Panc1 (cell line): Measurements from ENCODE around the gene GATD1. TPM values are rescaled to one million over a fixed set of nuclear protein-coding genes. Genes with fewer than 3 reads are reported as not detected.

Source experiments
- ATAC-seq: fragments of 200-7000 bp; cut with Tn5 transposase; 2 replicates; pipeline ENCODE4 v1.9.1; 2020; ENCODE audit warnings: mild to moderate bottlenecking, moderate library complexity
- BruUV-seq: library from RNA; stranded (reverse); fragments of 400-500 nt; replicated peaks from 2 replicates; lab custom pipeline; 2021; lab: Mats Ljungman, UMichigan
- CTCF ChIA-PET: fragments of 300-600 bp; sonication (Branson Sonifier 250); formaldehyde crosslinking; loops from one replicate; lab custom pipeline; 2022; ENCODE audit warnings: antibody characterized with exemption; lab: Charles Lee
- POLR2A ChIA-PET: fragments of 300-600 bp; sonication (Branson Sonifier 250); formaldehyde crosslinking; loops from one replicate; lab custom pipeline; 2022; ENCODE audit warnings: antibody characterized with exemption; lab: Charles Lee
- DNase-seq: peaks from one replicate; pipeline ENCODE4 v3.0.0-alpha.2; 2010; ENCODE audit warnings: low read depth, low spot score
- H3K27ac ChIP-seq: 2 replicates; pipeline ENCODE4 v1.5.1; 2011; ENCODE audit warnings: mild to moderate bottlenecking, low read length, inconsistent platforms
- H3K27me3 ChIP-seq: fragments of 200-500 bp; sonication (Bioruptor generic); 2 replicates; pipeline ENCODE4 v1.6.0; 2014; ENCODE audit warnings: low read length, inconsistent platforms; ENCODE audit not compliant: control insufficient read depth, insufficient read depth
- H3K36me3 ChIP-seq: fragments of 200-500 bp; sonication (Bioruptor generic); 2 replicates; pipeline ENCODE4 v1.5.1; 2014; ENCODE audit warnings: inconsistent platforms, mild to moderate bottlenecking, low read length, moderate library complexity; ENCODE audit not compliant: control insufficient read depth, insufficient read depth
- H3K4me1 ChIP-seq: 2 replicates; pipeline ENCODE4 v1.5.1; 2011; ENCODE audit warnings: inconsistent platforms, mild to moderate bottlenecking, low read length, moderate library complexity; ENCODE audit not compliant: control insufficient read depth, insufficient read depth
- H3K4me3 ChIP-seq, 2 experiments: 2 replicates each; pipeline ENCODE4 v1.5.1; 2011 to 2012; ENCODE audit warnings: low read depth in 2 of 2, low read length in 2 of 2, mild to moderate bottlenecking in 2 of 2, inconsistent platforms in 1 of 2, moderate library complexity in 1 of 2
- H3K9me3 ChIP-seq: fragments of 200-500 bp; sonication (Bioruptor generic); 2 replicates; pipeline ENCODE4 v1.5.1; 2014; ENCODE audit warnings: low read depth, mild to moderate bottlenecking, inconsistent platforms, low read length, moderate library complexity; ENCODE audit not compliant: control insufficient read depth, insufficient read depth
- CTCF ChIP-seq: fragments of 450-650 bp; IDR thresholded peaks from 2 replicates; pipeline ENCODE4 v1.5.1; 2017; ENCODE audit warnings: mild to moderate bottlenecking
- POLR2AphosphoS5 ChIP-seq: IDR thresholded peaks from 2 replicates; pipeline ENCODE4 v1.6.1; 2012; ENCODE audit warnings: mild to moderate bottlenecking, low read depth, low read length, moderate library complexity
- REST ChIP-seq, 2 experiments: IDR thresholded peaks; 2 replicates each; pipeline ENCODE4 v1.6.1; 2011 to 2012; ENCODE audit warnings: low read depth in 2 of 2, control low read depth in 1 of 2, low read length in 1 of 2, mild to moderate bottlenecking in 1 of 2, moderate library complexity in 1 of 2; ENCODE audit not compliant: insufficient read depth in 1 of 2
- SIN3A ChIP-seq: IDR thresholded peaks from 2 replicates; pipeline ENCODE4 v1.6.1; 2012; ENCODE audit warnings: low read depth, mild to moderate bottlenecking, low read length, moderate library complexity, borderline replicate concordance; ENCODE audit not compliant: insufficient read depth
- TCF7L2 ChIP-seq: IDR thresholded peaks from 2 replicates; pipeline ENCODE4 v1.6.1; 2011; ENCODE audit warnings: mild to moderate bottlenecking, low read depth, low read length, inconsistent platforms
- in situ Hi-C: cut with HindIII; loops from 2 replicates; pipeline ENCODE4 v1.10.0; 2016; ENCODE audit warnings: low sequenced_read_pairs, low pct_unique_long_range_greater_than_20kb
- intact Hi-C: fragments of 100-400 bp; cut with micrococcal nuclease; formaldehyde crosslinking; loops from one replicate; pipeline ENCODE4 v1.10.0; 2022; ENCODE audit not compliant: unreplicated experiment
- total RNA-seq: library from RNA; stranded (reverse); gene quantifications from one replicate; pipeline ENCODE4 v1.2.1, GENCODE V29; 2021; ENCODE audit not compliant: unreplicated experiment

GATD1 gene
- total RNA-seq, 1 experiment from 2014 or later: 229 TPM

- Histone ChIP-seq H3K4me3 (peak overlapping the region; percentile 89 to 96), H3K27ac (peak overlapping the region; percentile 93), H3K9me3 (no peaks in the 10 kb centered on the region), H3K36me3 (no peaks in the 10 kb centered on the region), H3K27me3 (no peaks in the 10 kb centered on the region), H3K4me1 (peaks cover 43% of the 10 kb centered on the region)
- DNase-seq (no peak), ATAC-seq (peak; percentile 1)
- intact Hi-C loops (no loop called here), in situ Hi-C loops (no loop called here)
- POLR2A ChIA-PET: interaction anchor here (1.0 kb wide), 1 partner anchor 128 kb away, joined by 3 read pairs; no protein-coding TSS in a partner anchor
- TF ChIP-seq CTCF: no peak
- no peak for TF ChIP-seq SIN3A
- no peak for TF ChIP-seq REST (IDR thresholded peaks at IDR 0.05; ENCODE audit: insufficient read depth in 1 of 2, low read depth in 2 of 2, low read length in 1 of 2)
- TF ChIP-seq POLR2AphosphoS5: no peak
- no peak for TF ChIP-seq TCF7L2
- no TSS peak for BruUV-seq
- CTCF ChIA-PET: no interaction called here
Observed at GRCh38 chr11:776263-776560, 1.1 kb downstream of the GATD1 start.

DNA sequence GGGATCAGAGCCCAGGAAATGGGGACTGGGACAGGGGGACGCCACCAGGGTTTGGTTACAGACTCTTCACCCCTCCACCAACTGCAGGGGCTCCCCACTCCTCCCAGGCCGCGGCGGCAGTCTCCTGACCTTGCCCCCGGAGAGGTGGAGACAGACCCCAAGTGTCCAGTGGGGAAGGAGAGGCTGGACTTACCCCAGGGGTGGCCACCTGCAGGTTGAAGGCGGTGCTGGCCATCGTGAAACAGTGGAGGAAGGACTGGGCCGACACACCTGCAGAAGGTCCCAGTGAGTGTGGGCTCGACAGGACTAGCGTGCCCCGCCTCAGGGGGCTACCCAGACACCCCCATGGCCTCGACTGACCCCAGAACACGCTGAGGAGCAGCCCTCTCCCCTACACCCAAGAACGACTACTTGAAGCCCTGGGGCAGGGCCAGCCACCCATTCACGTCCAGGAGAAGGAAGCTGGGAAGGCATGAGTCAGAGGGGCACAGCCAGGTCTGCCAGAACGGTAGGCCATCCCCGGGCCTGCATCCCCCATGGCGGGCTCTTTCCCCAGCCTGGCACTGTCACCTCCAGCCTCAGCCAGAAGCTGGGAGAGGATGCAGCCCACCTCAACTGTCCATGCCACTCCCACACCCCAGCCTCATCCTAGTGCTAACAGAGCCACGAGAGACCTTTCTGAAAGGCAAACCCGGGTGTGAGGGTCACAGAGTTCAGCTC lies 2.3 kb downstream of the GATD1 start:
- no peaks in the 10 kb centered on the region for H3K27me3 ChIP-seq
- TF ChIP-seq SIN3A: 0 out of 2 replicates have a peak, but pooled peaks have one; percentile 22
- no peak for TF ChIP-seq CTCF
- TF ChIP-seq POLR2AphosphoS5: no peak; the same call in none of the 2 replicates
- BruUV-seq: no TSS peak
- H3K4me3 ChIP-seq: peak overlapping the region; percentile 89 to 96
- no peak for ATAC-seq
- no peak for DNase-seq
- POLR2A ChIA-PET: interaction anchor here (0.5 to 0.8 kb wide), 2 partner anchors 9 to 15 kb away, joined by 3 to 4 read pairs; partner anchors contain the start of gene CEND1
- H3K27ac ChIP-seq: peak overlapping the region; percentile 93
- intact Hi-C loops (no loop called here), in situ Hi-C loops (no loop called here)
- H3K4me1 ChIP-seq: peaks cover 42% of the 10 kb centered on the region
- no peaks in the 10 kb centered on the region for H3K9me3 ChIP-seq
- CTCF ChIA-PET: no interaction called here
- no peaks in the 10 kb centered on the region for H3K36me3 ChIP-seq
